Heart left ventricle (tissue), 13 donors: Measurements from ENCODE around the gene CNP.

Source experiments
- POLR2A ChIP-seq, 2 donors: fragments of 450-650 bp; IDR thresholded peaks; one replicate each; pipeline ENCODE4 v1.6.1; 2017; ENCODE audit warnings: antibody characterized with exemption in 2 of 2, mild to moderate bottlenecking in 2 of 2, moderate library complexity in 2 of 2
- TF ChIP-seq, protein P1 (sequence below), 12 donors: fragments of 200-600 bp; sonication (generic) in 4 of 12; IDR thresholded peaks; one replicate each; pipeline versions ENCODE4 v1.5.0 to v1.8.0; 2018 to 2022; ENCODE audit warnings: antibody characterized with exemption in 12 of 12, mild to moderate bottlenecking in 5 of 12
- donor health status: ischemic (EF 13 %, LVEDD 7.1; RV severe dilation, severe dysfunction).
- donor health status: DM: no; HTN: yes; CAD: no.
- donor health status: DM: no; HTN: no; CAD: no.
- donor health status: ischemic (EF 25% LVEDD 6.9; RV normal size, moderate dysfunction).
- donor health status: ischemic (EF 25% LVEDD 5.7; RV mildly dilated, moderate dysfunction).
- donor health status: ischemic (EF 35%, LVEDD 5.7; RV mildly dilated, moderate dysfunction).
- donor health status: nonischemic (EF 11% LVEDD 7.7; RV severe dilation, severe dysfunction).
- donor health status: DM: yes; HTN: yes; CAD: no.
- donor health status: PGD.
- donor health status: ischemic (EF 29% LVEDD 5.4; RV normal size, mild dysfunction).
- donor health status: nonischemic (EF 23%, LVEDD 6.1; RV moderate dilation, normal function).

DNA sequence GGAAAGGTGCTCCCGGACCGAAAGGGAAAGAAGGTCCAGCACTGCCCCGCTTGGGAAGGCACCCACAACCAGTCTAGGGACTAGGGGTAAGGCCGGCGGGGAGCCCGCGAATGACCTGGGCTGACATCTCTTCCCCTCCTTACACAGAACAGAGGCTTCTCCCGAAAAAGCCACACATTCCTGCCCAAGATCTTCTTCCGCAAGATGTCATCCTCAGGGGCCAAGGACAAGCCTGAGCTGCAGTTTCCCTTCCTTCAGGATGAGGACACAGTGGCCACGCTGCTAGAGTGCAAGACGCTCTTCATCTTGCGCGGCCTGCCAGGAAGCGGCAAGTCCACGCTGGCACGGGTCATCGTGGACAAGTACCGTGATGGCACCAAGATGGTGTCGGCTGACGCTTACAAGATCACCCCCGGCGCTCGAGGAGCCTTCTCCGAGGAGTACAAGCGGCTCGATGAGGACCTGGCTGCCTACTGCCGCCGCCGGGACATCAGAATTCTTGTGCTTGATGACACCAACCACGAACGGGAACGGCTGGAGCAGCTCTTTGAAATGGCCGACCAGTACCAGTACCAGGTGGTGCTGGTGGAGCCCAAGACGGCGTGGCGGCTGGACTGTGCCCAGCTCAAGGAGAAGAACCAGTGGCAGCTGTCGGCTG lies 1.5 kb downstream of the CNP start:
- TF ChIP-seq, protein P1, sequence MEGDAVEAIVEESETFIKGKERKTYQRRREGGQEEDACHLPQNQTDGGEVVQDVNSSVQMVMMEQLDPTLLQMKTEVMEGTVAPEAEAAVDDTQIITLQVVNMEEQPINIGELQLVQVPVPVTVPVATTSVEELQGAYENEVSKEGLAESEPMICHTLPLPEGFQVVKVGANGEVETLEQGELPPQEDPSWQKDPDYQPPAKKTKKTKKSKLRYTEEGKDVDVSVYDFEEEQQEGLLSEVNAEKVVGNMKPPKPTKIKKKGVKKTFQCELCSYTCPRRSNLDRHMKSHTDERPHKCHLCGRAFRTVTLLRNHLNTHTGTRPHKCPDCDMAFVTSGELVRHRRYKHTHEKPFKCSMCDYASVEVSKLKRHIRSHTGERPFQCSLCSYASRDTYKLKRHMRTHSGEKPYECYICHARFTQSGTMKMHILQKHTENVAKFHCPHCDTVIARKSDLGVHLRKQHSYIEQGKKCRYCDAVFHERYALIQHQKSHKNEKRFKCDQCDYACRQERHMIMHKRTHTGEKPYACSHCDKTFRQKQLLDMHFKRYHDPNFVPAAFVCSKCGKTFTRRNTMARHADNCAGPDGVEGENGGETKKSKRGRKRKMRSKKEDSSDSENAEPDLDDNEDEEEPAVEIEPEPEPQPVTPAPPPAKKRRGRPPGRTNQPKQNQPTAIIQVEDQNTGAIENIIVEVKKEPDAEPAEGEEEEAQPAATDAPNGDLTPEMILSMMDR (IDR thresholded peaks at IDR 0.05): no peak
- no peak for TF ChIP-seq POLR2A (IDR thresholded peaks at IDR 0.05)
